Retina (tissue), 1 donor: Measurements from ENCODE around the gene OLFM1.
"Not testable (repeated sequence)": the region's sequence is repeated elsewhere in the genome, so short reads cannot be mapped to it uniquely, and the experiment has no call there.

Experiments used
- DNase-seq: peaks from one replicate; pipeline ENCODE4 v3.0.0-alpha.2; 2016

The OLFM1 gene

DNA sequence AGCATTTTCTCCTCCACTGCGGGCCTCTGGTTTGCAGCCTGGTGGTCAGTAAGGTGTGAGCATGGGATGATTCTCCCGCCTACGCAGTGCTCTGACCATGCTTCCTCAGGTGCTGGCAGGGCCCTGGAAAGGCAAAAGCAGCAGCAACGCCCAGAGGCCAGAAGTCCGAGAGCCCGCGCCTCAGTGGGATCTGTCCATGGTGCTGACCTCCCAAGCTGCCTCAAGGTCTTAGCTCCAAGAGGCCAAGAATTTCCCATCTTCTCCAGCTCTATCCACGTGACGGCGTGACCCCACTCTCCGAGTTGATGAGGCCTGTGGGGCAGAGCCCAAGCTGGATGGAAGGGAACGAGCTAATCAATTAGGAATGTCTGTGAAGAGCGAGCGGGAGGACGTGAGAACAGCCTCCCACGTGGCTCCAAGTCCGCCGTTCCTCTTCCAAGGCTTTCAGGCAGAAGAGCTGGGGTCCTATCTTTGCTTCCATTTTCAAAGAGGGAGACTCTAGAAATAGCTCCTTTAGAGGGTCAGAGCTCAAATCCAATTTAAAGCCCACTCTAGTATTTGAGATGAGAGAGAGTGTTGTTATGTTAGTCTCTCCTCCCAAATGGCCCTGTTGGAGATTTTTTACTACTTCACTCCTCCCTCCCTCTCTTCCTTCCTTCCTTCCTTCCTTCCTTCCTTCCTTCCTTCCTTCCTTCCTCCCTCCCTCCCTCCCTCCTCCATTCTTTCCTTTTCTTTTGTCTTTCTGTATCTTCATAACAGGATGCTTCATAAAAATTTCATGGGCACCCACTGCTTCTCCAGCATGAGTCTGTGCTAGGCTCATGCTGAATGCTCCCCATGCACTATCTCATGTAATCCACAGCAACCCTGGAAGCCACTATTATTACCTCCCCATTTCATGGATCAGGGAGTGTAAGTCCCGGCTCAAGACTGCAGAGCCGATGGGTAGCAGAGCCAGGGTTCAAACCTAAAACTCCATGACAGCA is 69.3 kb downstream of the OLFM1 start:
- DNase-seq = peak; percentile 75

DNA sequence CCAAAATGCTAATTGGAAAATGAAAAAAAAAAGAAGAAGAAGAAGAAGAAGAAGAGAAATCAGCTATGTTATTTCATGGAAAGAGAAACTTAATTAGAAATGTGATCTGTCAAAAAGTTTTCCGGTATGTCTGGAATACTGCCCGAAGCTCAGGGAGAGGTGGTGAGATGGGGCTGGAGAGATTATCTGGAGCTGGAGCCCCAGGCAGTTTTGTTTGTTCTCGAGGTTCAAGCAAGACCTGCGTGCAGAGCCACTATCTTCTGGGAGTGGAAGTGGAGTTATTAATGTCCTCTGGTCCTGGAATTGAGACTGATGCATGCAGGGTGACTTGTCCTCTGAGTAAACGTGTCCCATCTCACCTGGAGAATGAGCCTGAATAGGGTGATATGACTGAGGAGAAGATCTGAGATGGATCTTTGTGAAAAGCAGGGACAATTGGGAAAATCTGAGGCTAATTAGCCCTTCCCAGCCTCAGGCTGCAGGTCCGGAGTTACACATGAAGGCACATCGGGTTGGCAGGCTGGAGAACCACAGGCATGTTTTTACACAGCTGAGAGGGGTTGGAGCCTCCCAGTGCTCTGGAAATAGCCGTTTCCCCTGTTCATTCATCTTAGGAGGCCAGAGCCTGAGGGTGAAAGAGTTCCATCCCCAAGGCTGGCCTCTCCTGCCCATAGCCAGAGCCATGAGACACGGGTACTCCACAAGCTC is 70.5 kb downstream of the OLFM1 start:
- DNase-seq = peak; percentile 52

DNA sequence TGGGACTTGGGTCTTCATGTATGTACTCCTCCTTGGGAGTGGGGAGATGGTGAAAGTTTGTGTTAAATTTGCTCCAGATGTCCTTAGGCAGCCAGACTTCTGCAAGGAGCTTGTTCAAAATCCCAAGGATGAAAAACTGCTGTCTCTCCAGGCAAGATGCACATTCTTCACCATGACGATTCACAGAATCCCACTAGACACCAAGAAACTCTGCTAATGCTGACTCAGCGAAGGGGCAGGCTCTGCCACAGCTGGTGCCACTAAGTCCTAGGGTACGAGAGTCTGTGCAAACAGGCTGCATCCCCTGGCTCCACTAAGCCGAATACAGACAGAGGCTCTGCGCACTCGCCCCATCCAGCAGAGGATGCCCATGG is 71.1 kb downstream of the OLFM1 start:
- DNase-seq = no peak

DNA sequence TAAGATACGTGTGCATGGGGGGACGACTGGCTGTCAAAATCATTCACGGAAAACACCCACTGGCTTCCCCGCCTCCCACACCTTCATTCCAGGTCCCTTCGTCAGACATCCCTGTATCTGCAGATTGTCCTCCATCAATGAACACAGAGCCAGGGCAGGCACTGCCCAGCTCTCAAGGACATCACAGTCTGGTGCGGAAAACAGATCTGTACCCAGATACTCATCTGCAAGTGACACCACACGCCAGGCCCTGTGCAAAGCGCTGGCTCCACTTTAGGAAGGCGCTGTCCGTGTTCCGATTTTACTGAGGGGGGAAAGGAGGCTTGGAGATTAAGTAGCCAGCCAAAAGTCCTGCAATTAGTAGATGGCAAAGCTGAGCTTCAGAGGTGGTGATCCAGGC is 72.3 kb downstream of the OLFM1 start:
- no peak for DNase-seq

DNA sequence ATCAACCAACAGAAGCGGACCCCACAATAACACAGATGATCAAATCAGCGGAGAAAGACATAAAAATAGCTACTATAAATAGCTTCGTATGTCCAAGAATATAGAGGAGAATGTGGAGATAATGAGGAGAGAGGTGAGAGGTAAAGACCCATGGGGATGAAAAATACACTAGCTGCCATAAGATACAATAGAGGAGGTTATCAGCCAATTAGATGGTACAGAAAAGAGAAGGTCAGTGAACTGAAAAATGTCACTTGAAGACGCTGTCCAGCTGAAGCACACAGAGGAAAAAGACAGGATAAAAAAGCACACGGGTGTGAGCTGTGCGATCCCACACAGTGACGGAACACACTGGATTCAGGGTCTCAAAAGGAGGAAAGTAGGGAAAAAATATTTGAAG is 73.4 kb downstream of the OLFM1 start:
- no peak for DNase-seq

DNA sequence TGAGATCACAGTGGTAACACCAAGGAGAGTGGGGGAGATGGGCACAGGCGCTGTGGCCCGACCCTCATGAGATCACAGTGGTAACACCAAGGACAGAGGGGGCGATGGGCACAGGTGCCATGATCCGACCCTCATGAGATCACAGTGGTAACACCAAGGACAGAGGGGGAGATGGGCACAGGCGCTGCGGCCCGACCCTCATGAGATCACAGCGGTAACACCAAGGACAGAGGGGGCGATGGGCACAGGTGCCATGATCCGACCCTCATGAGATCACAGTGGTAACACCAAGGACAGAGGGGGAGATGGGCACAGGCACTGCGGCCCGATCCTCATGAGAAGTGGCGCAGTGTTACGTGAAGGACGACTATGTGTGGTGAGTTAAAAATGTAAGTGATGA is 75.1 kb downstream of the OLFM1 start:
- not testable (repeated sequence) for DNase-seq

DNA sequence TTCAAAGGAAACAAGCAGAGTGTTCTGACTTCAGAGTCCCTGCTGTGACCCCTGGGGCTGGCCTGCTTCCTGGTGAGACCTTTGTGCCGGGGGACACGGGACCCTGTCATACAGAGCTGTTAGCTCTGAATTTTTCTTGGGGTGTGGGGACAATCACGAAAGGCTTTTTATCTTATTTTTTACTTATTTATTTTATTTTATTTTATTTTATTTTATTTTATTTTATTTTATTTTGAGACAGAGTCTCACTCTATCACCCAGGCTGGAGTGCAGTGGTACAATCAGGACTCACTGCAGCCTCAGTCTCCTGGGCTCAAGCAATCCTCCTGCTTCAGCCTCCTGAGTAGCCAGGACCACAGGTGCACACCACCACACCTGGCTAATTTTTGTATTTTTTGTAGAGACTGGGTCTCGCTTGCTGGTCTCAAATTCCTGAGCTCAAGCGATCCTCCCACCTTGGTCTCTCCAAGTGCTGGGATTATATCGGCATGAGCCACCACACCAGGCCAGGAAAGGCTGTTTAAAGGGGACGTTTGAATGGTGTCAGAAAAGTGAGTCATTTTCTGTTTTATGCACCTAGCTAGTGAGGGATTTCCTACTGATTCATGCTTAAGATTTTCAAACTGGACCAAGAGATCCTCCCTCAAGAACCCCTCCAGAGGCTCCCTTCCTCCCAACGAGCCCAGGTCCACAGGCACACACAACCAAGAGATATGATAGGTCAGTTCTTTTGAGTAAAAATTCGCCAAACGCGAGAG is 75.7 kb downstream of the OLFM1 start:
- no peak for DNase-seq

DNA sequence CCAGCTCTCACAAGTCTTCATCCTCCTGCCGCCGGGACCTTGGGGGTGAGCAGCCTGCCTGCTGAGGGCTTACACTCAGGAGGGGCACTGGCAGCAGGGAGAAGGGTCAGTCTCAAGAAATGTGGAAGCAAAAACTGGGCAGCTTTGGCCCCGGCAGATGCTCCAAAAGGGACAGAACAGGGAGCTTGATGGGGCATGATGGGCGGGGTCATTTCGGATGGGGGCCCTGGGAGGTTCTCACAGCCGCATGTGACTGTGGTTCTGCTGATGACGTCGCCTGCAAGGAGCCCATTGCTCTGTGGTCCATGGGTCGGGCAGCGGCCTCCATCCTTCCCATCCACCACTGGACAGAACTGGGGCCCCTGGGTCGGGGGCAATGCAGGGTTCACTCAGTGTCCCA is 76.6 kb downstream of the OLFM1 start:
- no peak for DNase-seq

DNA sequence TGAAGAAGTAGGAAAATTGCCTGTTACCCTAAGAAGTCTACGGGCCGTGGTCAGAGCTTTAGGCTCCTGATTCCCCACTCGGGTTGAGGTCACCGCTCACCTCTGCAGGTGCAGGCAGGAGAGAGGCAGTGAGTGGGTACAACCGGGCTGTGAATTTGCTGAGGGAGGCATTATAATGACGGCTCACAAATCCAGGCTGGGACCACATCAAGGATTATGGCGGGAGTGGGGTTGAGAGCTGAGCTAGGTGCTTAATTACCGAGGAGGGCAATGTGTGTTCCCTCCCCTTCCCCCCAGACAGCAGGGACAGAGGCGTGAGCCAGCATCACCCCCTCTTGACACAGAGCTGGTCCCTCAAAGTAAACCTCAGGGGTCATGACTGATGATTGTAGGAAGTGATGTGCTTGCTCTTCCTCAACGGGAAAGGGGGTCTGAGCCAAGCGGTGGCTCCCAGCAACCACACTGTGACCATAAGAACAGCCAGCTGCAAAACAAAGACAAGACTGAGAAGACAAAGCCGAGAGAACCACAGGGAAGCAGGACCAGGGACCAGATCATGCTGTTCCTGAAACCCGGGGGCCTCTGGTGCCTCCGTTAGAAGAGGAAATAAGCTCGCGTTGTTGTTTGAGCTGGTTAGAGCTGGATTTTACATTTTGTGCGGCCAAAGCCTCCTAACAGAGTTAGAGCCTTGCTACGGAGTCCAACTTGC is 77.7 kb downstream of the OLFM1 start:
- DNase-seq = no peak

DNA sequence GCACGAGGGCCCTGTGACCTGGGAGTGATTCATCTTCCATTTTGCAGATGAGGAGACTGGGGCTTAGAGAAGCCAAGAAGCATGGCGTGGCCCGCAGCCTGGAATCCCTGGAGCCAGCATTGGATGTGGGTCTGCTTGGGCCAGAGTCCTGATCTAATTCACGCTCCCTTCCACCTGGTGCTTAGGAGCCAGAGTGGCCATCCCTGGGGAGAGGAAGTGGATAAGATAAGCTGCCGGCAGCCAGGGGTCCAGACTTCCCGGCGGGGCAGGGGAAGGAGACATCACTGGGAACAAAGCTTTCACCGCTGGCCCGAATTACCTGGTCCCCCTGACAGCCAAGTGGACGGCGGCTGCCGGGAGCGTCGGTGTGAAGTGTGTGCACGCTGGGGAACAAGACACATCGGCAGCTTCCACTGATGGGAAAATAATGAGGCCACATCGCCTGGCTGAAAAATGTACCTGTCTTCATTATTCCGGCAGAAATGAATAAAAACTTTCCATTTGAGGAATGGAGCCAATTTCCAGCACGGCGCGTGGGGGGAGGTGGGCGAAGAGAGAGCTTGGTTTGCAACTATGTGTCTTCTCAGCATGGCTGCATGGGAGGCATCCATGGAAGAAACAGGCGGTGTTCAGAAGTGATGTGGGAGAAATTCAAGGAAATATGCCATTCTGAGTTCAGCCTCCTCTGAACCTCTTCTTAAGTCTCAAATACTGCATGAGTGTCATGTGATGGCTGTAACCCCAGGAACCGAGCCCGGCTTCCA is 78.5 kb downstream of the OLFM1 start:
- DNase-seq = no peak

DNA sequence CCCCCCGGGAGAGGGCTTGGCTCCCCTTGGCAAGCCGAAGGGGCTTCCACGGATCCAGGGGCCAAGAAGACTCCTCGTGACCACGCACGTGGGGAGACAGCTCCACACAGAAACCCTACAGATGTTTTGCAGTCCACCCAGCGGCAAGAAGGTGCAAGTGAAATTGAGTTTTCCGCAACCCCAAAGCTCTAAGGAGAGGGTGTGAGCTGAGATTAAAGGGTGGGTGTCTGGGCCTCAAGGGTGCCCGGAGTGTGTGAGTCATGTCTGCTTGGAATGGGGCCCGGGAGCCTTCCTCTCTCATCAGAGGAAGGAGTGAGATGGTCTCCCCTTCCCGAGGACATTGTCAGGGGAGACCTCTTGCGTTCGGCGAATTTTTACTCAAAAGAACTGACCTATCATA is 79.1 kb downstream of the OLFM1 start:
- DNase-seq = no peak

DNA sequence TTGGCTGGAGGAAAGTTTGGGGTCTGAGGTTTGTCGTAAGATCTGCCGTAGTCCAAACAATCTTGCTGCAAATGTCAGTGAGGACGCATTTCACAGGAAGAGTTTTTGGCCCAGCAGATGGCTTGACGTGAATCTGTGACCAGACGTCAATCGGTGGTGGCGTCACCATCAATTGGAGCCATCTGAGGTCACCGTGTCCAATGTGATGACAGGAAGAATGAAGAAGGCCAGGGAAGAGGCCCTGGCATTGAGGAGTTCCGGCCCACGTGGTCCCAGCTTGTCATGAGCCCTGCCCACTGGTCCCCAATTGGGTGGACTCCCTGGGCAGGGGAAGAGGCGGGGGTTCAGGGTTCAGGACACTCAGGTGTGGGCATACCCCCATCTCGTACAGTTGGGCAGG is 79.9 kb downstream of the OLFM1 start:
- DNase-seq = no peak

DNA sequence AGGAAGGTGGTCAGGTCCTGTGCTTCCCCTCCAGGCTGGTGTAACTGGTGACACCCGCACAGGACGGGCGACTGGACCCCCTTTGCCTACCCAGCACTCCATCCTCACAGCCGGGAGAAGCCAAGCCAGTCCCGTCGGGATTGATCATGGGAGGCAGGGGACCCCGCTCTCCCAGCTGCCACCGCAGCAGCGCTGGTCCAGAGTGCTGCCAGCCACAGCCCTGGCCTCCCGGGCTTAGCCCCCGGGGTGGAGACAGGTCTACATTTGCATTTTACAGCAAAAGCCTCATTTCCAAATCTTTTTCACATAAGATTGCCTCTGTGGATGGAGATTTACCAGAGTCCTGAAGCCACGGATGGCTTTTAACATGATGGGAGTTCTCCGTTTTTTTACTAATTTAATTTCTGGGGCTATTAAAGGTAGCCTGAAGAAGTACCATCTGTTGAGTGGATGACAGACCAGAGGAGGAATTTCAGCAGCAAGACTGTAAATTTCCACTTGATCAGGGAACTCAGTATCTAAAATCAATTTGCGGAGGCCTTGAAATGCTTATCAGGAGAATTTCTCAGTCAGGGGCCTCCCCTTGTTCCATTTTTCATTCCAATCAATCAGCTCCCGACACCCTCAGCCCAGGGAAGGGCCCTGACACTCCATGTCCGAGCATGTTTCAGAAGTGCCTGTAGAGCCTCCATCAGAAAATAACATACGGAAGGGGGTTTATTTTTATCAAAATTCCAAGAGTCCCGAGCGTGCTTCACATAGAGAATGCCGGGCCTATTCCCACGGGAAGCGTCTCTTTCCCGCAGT is 80.6 kb downstream of the OLFM1 start:
- no peak for DNase-seq

DNA sequence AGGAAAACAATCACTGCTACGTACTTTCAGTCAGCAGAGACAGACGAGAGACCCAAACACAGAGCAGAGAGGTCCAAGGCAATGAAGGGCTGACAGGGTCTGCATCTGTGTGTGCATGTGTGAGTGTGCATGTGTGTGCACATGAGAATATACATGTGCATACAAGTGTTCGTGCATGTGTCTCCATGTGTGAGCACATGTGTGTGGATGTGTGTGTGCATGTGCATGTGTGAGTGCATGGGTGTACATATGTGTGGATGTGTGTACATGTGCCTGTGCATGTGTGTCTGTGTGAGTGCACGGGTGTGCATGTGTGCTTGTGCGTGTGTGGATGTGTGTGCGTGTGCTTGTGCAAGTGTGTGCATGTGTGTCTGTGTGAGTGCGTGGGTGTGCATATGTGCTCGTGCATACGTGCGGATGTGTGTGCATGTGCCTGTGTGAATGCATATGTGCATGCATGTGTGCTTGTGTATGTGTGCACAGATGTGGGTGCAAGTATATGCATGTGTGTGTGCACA is 82.3 kb downstream of the OLFM1 start:
- DNase-seq = no peak

DNA sequence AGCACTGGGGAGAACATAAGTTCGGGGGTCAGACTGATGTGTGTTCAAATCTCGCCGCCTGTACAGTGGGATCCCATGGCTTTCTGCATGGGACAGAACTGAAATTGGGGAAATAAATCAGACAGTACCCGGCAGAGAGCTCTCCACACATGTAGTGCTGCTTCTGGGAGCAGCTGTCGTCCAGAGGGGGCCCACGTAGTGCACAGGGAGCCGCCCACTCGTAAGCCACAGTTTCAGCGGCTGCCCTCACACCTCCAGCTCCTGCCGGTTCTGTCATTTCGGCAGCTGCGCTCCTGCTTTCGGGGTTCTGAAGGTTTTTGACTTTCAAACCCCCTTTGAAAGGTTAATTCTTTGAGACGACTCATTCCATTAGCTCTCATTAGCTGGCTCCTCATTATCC is 83.1 kb downstream of the OLFM1 start:
- DNase-seq = no peak
